Natural killer cell (primary cell): ENCODE measurements around the gene SEMA4C. TPM values are rescaled to one million over a fixed set of nuclear protein-coding genes. Genes with fewer than 3 reads are reported as not detected.

ENCODE experiments used
- ATAC-seq, 3 donors: fragments of 150-1000 bp in 2 of 3; fragments of 200-7000 bp in 1 of 3; cut with Tn5 transposase; 1 replicate in 1 of 3; 2 replicates in 2 of 3; pipeline ENCODE4 v1.10.0; 2021; ENCODE audit warnings: mild to moderate bottlenecking in 2 of 3, moderate library complexity in 2 of 3
- DNase-seq, 2 donors: peaks; one replicate each; pipeline versions ENCODE4 v3.0.0 to v3.0.0-alpha.2; 2013 to 2021; ENCODE audit warnings: mixed read lengths in 1 of 2
- H3K27ac ChIP-seq: one replicate; pipeline ENCODE4 v1.5.1; 2013; ENCODE audit warnings: mild to moderate bottlenecking, low read length
- H3K27me3 ChIP-seq: one replicate; pipeline ENCODE4 v1.6.1; 2013; ENCODE audit warnings: low read length; ENCODE audit not compliant: control insufficient read depth, insufficient read depth
- H3K36me3 ChIP-seq: one replicate; pipeline ENCODE4 v1.6.1; 2013; ENCODE audit warnings: low read length; ENCODE audit not compliant: control insufficient read depth, insufficient read depth
- H3K4me1 ChIP-seq: one replicate; pipeline ENCODE4 v1.6.1; 2013; ENCODE audit warnings: low read length; ENCODE audit not compliant: control insufficient read depth, insufficient read depth
- H3K4me3 ChIP-seq: one replicate; pipeline ENCODE4 v1.5.1; 2013; ENCODE audit warnings: low read length
- H3K9me3 ChIP-seq: one replicate; pipeline ENCODE4 v1.6.1; 2013; ENCODE audit warnings: low read length; ENCODE audit not compliant: control insufficient read depth, insufficient read depth
- H3K27ac Mint-ChIP-seq, 2 donors: one replicate each; pipeline ENCODE4 v1.8.0; 2022; ENCODE audit warnings: mild to moderate bottlenecking in 2 of 2, mixed read lengths in 2 of 2, moderate library complexity in 1 of 2
- H3K27me3 Mint-ChIP-seq, 2 donors: one replicate each; pipeline ENCODE4 v1.8.0; 2022; ENCODE audit warnings: low read depth in 2 of 2, mixed read lengths in 2 of 2
- H3K36me3 Mint-ChIP-seq: one replicate; pipeline ENCODE4 v1.8.0; 2022; ENCODE audit warnings: mixed read lengths
- H3K4me1 Mint-ChIP-seq, 2 donors: one replicate each; pipeline ENCODE4 v1.8.0; 2022; ENCODE audit warnings: mixed read lengths in 2 of 2
- H3K4me3 Mint-ChIP-seq: one replicate; pipeline ENCODE4 v1.8.0; 2022; ENCODE audit warnings: mild to moderate bottlenecking, moderate library complexity, mixed read lengths
- H3K9me3 Mint-ChIP-seq, 2 donors: one replicate each; pipeline ENCODE4 v1.8.0; 2022; ENCODE audit warnings: mixed read lengths in 2 of 2
- CTCF ChIP-seq: fragments of 200-600 bp; IDR thresholded peaks from one replicate; pipeline ENCODE4 v1.8.0; 2022; ENCODE audit warnings: antibody characterized with exemption
- WGBS: methylation state at CpG from one replicate; pipeline ENCODE4 v1.1.7; 2013; ENCODE audit warnings: missing lambda C conversion rate; ENCODE audit not compliant: insufficient coverage; 5-methylcytosine and 5-hydroxymethylcytosine counted together
- intact Hi-C: fragments of 100-400 bp; cut with micrococcal nuclease; formaldehyde crosslinking; loops from one replicate; pipeline ENCODE4 v1.14.2; 2022
- total RNA-seq, 4 donors: library from RNA; stranded (reverse); fragments of 120-200 nt in 1 of 4; gene quantifications; one replicate each; pipeline versions ENCODE4 v1.2.3 to v1.2.4, GENCODE V29; 2013 to 2022

The SEMA4C gene
- total RNA-seq, 3 donors from 2014 or later (not counting 1 experiment from before 2014, with no cell fraction given): 51.8 to 78.1 (median 65.8) TPM

- Mint-ChIP-seq H3K4me1 (no peaks in the 10 kb centered on the region), H3K27me3 (no peaks in the 10 kb centered on the region), H3K4me3 (no peak overlapping the region), H3K36me3 (no peaks in the 10 kb centered on the region), H3K9me3 (no peaks in the 10 kb centered on the region), H3K27ac (no peak overlapping the region)
- no peak overlapping the region for H3K4me3 ChIP-seq
- no peak overlapping the region for H3K27ac ChIP-seq
- H3K9me3 ChIP-seq: no peaks in the 10 kb centered on the region
- H3K27me3 ChIP-seq: no peaks in the 10 kb centered on the region
- no peaks in the 10 kb centered on the region for H3K4me1 ChIP-seq
- no peak for DNase-seq
- ATAC-seq: no peak
- 98% methylated on average over 9 of the region's 9 CpGs for WGBS
- TF ChIP-seq CTCF: no peak
- intact Hi-C loops: no loop called here
- peaks cover 40% of the 10 kb centered on the region for H3K36me3 ChIP-seq
Observed at GRCh38 chr2:96848264-96848663, 21.6 kb downstream of the SEMA4C start.

GRCh38 chr2:96847586-96847985, 22.3 kb downstream of the SEMA4C start:
- Mint-ChIP-seq H3K27me3 (no peaks in the 10 kb centered on the region), H3K27ac (no peak overlapping the region), H3K4me3 (no peak overlapping the region), H3K36me3 (no peaks in the 10 kb centered on the region), H3K4me1 (no peaks in the 10 kb centered on the region), H3K9me3 (no peaks in the 10 kb centered on the region)
- Histone ChIP-seq H3K9me3 (no peaks in the 10 kb centered on the region), H3K4me1 (no peaks in the 10 kb centered on the region), H3K4me3 (no peak overlapping the region), H3K27ac (no peak overlapping the region), H3K36me3 (peaks cover 34% of the 10 kb centered on the region), H3K27me3 (no peaks in the 10 kb centered on the region)
- no peak for DNase-seq
- 89% methylated on average over 10 of the region's 10 CpGs for WGBS
- no peak for ATAC-seq
- no peak for TF ChIP-seq CTCF
- intact Hi-C loops: no loop called here

GRCh38 chr2:96846825-96847224, 23.1 kb downstream of the SEMA4C start:
- no peak for TF ChIP-seq CTCF
- Histone ChIP-seq H3K4me3 (no peak overlapping the region), H3K9me3 (no peaks in the 10 kb centered on the region), H3K27ac (no peak overlapping the region), H3K36me3 (peaks cover 30% of the 10 kb centered on the region), H3K4me1 (no peaks in the 10 kb centered on the region), H3K27me3 (no peaks in the 10 kb centered on the region)
- no peak for ATAC-seq
- intact Hi-C loops: no loop called here
- Mint-ChIP-seq H3K9me3 (no peaks in the 10 kb centered on the region), H3K27ac (no peak overlapping the region), H3K27me3 (no peaks in the 10 kb centered on the region), H3K4me1 (peaks cover 0 to 5% of the 10 kb centered on the region in 2 donors), H3K36me3 (no peaks in the 10 kb centered on the region), H3K4me3 (no peak overlapping the region)
- no peak for DNase-seq
- WGBS: 98% methylated on average over 5 of the region's 5 CpGs

GRCh38 chr2:96844405-96844808, 25.5 kb downstream of the SEMA4C start:
- no peak overlapping the region for H3K27ac ChIP-seq
- H3K4me3 Mint-ChIP-seq: no peak overlapping the region
- peaks cover 16% of the 10 kb centered on the region for H3K36me3 ChIP-seq
- H3K27me3 Mint-ChIP-seq: no peaks in the 10 kb centered on the region
- H3K27me3 ChIP-seq: no peaks in the 10 kb centered on the region
- 88% methylated on average over 17 of the region's 17 CpGs for WGBS
- H3K9me3 Mint-ChIP-seq: no peaks in the 10 kb centered on the region
- H3K4me1 ChIP-seq: peaks cover 10% of the 10 kb centered on the region
- no peaks in the 10 kb centered on the region for H3K9me3 ChIP-seq
- H3K4me1 Mint-ChIP-seq: peaks cover 6 to 19% of the 10 kb centered on the region in 2 donors
- ATAC-seq (no peak), DNase-seq (no peak)
- H3K4me3 ChIP-seq: no peak overlapping the region
- intact Hi-C loops: no loop called here
- no peak overlapping the region for H3K27ac Mint-ChIP-seq
- H3K36me3 Mint-ChIP-seq: no peaks in the 10 kb centered on the region
- TF ChIP-seq CTCF: no peak
